DMS 273 treated with DMSO at 0.1 percent for 48 hours (cell line): ENCODE measurements around the gene RSAD1.
"Not testable (repeated sequence)": the region's sequence is repeated elsewhere in the genome, so short reads cannot be mapped to it uniquely, and the experiment has no call there.

ENCODE experiments used
- DNase-seq: peaks from one replicate; lab custom pipeline; 2025; lab: John Stamatoyannopoulos, UW

RSAD1 gene

DNA sequence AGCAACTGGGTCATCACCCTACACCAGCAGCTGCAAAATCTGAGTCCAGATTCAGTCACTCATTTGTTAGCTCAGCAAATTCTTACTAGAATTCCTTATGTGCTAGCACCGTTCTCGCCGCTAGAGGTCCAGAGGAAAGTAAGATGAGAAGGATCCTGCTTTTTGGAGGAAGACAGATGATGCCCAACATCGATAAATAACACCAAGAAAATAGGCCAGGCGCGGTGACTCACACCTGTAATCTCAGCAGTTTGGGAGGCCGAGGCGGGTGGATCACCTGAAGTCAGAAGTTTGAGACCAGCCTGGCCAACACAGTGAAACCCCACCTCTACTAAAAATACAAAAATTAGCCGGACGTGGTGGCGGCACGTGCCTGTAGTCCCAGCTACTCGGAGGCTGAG, 5.9 kb upstream of the RSAD1 start:
- not testable (repeated sequence) for DNase-seq

DNA sequence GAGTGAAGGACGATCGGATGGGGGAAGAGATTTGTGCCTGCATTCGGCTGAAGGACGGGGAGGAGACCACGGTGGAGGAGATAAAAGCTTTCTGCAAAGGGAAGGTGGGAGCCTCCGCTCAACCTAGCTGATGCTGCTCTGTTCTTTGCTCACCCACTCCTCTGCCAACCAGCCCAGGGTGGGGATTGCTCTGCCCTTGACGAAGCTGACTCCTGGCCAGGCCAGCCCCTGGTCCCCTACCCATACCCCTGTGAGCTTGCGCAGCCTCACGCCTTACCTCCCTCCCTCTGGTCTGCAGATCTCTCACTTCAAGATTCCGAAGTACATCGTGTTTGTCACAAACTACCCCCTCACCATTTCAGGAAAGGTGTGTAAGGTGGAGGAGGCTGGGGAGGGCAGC, 4.8 kb upstream of the RSAD1 start:
- DNase-seq = no peak

DNA sequence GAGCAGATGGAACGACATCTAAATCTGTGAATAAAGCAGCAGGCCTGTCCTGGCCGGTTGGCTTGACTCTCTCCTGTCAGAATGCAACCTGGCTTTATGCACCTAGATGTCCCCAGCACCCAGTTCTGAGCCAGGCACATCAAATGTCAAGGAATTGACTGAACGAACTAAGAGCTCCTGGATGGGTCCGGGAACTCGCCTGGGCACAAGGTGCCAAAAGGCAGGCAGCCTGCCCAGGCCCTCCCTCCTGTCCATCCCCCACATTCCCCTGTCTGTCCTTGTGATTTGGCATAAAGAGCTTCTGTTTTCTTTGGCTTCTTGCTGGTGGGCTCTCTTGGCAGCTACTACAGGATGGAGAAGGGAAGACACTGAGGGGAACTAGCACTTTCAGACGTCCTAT, 4.1 kb upstream of the RSAD1 start:
- DNase-seq = no peak

DNA sequence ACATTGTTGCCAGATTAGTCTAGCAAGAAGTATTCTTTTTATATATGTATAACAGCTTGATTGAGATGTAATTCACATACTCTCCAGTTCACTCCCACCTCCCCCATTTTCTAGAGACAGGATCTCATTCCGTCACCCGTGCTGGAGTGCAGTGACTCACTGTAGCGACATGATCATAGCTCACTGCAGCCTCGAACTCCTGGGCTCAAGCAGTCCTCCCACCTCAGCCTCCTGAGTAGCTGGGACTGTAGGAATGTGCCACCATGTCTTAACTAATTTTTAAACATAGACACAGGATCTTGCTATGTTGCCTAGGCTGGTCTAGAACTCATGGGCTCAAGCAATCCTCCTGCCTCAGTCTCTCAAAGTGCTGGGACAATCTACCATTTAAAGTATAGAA, 3.3 kb upstream of the RSAD1 start:
- DNase-seq = no peak

DNA sequence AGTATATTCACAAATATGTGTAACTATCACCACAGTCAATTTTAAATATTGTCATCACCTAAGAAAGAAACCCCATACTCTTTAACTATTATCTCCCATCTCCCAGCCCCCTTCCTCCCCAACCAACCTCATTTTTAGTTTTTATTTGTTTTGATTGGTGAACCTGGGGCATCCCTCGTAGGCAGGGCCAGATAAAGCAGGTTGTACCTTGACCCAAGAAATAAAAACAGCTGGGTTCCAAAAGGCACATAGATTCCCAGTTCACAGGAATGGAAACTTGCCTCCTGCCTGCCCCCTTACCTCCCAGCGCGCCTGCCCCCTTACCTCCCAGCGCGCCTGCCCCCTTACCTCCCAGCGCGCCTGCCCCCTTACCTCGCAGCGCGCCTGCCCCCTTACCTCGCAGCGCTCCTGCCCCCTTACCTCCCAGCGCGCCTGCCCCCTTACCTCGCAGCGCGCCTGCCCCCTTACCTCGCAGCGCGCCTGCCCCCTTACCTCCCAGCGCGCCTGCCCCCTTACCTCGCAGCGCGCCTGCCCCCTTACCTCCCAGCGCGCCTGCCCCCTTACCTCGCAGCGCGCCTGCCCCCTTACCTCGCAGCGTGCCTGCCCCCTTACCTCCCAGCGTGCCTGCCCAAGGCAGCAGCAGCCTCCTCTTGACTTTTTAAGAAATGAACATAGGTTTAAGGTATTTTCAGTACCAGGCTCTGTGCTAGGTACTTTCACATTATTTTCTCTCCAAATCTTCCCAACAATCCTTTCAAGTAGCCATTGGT, 2.7 kb upstream of the RSAD1 start:
- not testable (repeated sequence) for DNase-seq

DNA sequence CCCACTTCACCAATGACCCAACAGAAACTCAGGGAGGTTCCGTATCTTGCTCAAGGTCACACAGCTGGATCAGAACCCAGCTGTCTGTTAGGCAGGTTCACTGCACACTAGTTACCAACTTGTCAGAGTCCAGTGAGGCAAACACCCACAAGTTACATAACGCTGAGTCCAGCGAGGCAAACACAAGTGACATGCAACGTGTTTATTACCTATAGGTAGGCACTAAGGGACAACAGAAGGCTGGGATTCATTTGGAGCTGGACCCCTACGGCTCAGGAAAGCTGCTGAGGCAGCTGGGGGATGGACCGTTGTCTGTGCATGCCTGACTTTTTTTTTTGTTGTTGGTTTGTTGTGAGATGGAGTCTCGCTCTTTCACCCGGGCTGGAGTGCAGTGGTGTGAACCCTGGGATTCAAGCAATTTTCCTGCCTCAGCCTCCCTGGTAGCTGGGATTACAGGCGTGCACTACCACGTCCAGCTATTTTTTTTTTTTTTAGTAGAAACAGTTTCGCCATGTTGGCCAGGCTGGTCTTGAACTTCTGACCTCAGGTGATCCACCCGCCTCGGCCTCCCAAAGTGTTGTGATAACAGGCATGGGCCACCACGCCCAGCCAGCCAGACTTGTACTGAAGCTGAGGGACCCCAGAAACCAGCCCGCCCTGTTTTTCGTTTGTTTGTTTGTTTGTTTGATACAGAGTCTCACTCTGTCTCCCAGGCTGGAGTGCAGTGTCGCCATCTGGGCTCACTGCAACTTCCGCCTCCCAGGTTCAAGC, 1.9 kb upstream of the RSAD1 start:
- DNase-seq = no peak

DNA sequence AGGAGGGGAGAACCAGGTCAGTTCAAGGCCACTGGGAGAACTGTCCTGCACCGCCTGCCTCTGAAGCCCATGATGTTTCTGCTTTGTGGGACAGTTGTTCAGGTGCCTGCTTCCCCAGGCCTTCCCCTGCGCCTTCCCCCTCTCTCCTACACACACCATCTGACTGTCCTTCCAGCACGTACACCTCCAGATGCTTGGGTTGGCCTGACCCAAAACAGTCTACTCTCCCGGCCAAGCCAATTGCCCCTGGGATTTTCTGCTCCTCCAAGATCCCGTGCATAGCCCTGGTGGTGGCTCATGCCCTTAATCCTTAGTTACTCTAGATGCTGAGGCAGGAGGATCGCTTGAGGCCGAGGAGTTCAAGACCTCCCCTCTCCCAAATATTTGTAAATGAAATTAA, 684 bp upstream of the RSAD1 start:
- DNase-seq = no peak

DNA sequence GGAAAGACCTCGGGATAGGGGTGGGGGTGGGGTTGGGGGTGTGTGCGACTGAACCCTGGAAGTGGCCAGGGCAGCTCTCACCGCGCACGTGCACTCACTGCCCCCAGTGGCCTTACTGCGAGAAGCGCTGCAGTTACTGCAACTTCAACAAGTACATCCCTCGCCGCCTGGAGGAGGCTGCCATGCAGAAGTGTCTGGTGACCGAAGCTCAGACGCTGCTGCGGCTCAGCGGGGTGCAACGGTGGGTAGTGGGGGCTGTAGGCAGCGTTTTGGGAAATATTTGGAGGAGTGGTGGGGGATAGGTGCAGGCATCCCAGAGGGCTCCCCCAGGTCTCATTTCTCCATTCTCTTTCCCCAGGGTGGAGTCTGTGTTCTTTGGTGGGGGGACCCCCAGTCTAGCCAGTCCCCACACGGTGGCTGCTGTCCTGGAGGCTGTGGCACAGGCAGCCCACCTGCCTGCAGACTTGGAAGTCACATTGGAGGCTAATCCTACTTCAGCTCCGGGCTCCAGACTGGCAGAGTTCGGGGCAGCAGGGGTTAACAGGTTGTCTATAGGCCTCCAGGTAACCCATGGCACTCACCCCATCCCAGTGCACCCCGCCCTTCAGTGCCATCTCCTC, 972 bp downstream of the RSAD1 start:
- peak; percentile 48 for DNase-seq

DNA sequence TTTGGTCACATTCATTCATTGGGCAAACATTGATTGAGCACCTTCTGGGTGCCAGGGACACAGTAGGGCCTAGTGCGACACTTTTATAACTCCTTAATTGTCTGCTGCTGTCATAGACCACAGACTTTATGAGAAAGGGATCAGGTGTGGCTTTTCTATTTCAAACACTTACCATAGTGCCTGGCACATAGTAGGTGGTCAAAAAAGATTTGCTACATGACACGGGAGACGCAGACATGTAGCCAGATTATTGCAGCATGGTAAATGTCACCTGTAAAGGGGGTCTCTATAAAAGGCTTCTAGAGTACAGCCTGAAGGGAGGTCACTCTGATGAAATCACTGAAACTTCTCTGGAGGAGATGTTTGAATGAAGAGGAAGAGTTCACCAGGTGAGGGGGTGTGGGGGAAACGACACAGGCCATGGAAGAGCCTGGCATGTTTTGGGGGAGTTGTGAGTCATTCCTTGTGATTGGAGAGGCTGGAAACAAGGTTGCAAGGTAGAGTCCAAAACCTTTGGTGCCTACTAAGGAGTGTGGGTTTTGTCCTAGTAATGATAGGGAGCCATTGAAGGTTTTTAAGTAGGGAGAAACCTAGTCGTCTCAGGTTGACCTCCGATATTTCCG, 1.6 kb downstream of the RSAD1 start:
- no peak for DNase-seq

DNA sequence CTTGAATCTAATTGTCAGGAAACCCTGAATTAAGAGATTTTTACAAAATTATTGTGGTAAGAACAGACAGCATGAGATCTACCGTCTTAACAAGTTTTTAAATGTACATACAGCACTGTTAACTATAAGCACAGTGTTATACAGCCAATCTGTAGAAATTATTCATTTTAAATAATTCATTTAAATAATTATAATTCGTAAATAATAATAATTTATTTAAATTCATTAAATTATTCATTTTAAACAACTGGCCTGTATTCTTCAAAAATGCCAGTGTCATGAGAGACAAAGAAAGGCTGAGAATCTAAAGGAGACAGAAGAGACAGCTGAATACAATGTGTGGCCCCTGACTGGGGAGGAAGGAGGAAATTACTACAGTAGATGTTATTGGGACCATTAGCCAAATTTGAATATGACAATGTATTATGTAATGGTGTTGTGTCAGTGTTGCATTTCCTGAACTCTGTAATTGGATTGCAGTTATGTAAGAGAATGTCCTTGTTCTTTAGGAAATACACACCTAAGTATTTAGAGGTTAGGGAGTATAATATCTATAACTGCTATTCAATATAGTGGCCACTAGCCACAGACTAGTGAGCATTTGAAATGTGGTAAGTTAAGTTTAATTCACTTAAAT, 2.3 kb downstream of the RSAD1 start:
- no peak for DNase-seq

DNA sequence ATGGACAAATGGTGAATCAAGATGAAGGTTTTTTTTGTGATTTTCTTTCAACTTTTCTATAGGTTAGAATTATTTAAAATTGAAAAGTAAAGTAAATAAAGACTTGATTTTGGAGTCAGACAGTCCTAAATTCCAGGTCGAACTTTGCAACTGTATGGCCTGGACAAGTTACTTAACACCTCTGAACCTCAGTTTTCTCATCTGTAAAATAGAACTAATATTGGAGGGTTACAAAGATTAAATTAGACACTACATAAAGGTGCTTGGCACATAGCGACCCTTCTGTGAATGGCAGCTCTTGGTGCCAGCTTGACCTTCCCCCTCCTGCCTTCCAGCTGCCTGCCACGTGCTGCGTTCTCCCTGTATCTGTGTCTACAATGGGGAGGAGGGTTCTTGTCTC, 3.0 kb downstream of the RSAD1 start:
- DNase-seq = no peak

DNA sequence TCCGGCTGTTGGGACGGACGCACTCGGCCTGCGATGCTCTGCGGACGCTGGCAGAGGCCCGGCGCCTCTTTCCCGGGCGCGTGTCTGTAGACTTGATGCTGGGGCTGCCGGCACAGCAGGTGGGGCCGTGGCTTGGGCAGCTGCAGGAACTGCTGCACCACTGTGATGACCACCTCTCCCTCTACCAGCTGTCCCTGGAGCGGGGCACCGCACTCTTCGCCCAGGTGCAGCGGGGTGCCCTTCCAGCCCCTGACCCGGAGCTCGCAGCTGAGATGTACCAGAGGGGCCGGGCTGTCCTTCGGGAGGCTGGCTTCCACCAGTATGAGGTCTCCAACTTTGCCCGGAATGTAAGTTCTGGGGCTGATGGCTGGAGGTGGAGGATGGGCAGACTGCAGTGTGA, 3.5 kb downstream of the RSAD1 start:
- DNase-seq = no peak

DNA sequence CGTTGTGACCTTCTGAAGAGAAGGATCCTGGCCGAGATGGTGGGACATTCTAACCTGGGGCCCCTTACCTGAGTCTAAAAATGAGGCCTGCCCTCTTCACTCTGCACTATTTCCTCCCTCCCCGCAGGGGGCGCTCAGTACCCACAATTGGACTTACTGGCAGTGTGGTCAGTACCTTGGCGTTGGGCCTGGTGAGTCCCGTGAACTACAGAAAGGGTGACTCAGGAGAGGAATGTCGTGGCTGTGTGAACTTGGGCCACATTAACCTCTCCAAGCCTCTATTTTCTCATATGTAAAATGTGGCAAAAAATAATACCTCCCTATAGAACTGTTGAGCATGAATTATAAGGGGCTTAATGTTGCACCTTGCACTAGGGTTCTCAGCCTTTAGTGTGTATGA, 3.9 kb downstream of the RSAD1 start:
- peak; percentile 46 for DNase-seq

DNA sequence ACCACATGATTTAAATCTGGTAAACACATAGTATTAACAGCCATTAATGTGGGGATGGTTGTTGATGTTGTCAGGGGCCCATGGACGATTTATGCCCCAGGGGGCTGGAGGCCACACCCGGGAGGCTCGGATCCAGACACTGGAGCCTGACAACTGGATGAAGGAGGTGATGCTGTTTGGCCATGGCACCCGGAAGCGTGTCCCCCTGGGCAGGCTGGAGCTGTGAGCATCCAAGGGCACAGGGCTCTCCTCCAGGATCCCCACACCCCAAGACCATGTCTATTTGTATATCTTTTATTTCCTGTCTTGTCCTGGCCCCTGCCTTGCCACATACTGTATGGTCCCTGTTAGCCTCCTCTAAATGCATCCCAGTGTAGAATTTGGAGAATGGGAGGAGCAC, 4.6 kb downstream of the RSAD1 start:
- DNase-seq = no peak

DNA sequence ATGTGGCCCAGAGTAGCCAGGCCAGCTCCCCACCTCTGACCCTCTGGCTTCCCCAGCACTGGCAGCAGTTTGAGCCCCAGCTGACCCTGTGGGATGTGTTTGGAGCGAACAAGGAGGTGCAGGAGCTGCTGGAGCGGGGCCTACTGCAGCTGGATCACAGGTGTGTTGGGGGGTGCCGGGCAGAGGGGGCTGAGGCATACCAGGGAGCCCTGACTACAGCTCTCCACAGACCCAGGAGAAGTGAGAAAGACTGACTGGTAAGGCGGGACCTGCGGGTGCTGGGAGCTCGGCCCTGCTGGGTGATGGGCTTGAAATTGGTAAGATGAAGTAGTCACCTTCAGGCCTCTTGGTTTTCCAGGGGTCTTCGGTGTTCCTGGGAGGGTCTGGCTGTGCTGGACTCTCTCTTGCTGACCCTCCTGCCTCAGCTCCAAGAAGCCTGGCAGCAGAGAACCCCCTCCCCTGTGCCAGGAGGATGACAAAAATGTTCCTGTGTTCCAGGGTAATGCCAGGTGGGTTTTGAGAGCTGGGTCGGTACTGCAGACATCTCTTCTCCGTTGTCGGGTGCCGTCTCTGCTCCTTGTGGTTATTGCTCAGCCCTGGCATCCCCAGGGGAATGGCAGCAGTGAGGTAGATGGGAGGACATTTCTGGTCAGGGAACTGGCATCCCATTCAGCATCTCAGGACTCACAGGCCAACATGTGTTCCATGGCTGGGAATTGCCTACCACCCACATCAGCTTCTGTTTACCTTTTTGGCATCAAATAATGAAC, 5.9 kb downstream of the RSAD1 start:
- DNase-seq = no peak

DNA sequence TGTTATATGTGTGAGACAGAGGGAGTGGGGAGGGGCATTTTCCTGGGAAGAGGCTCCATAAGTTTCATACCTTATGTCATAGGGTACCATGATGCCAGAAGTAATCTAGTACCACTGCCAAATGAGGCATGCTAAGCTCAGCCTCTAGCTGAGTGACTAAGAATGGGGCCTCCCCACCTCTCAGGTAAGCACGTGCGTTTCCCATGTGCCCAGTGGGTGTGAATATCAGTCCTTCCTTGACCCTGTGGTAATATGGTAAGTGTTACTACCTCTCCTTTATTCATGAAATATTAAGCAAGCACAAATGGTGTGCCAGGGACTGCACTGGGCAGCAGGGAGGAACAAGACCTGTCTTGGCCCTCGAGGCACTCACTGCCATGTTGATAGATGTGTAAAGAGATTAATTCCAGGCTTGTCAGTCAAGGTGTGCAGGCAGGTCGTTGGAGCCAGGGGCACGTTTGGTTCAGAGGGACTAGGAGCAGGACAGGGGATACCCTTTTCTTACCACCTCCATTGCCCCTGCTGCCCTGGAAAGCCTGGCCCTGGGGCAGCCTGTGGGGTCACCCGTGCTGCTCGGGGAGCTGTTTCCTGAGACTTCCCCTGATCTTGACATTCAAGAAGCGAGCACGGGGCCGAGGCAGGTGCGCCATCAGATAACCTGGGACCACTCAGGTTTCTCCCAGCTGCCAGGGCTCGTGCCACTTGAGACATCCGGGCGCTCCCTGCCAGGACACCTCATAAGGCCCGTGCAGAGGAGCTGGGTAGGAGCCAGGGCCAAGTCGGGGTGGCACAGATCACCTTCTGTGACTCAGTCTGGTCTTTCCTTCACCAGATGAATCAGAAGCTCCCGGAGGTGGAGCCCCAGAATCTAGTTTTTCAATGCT, 8.8 kb downstream of the RSAD1 start:
- no peak for DNase-seq

DNA sequence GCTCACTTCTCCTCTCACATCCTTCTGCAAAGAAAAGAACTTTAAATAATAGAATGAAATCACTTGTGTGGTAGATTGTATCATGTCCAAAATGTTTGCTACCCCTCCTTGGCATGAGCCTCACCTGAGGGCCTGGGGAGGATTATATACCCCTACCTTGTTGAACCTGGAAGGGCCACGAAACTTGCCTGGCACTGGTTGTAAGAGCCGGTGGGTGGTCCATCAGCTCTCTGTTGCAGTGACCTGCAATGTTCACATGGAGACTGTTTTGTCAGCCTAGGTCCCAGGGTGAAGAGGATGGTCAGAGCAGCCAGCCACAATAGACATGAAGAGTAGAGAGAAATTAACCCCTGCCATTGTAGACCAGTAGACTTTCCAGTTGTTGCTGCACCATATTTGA, 10.2 kb downstream of the RSAD1 start:
- no peak for DNase-seq

DNA sequence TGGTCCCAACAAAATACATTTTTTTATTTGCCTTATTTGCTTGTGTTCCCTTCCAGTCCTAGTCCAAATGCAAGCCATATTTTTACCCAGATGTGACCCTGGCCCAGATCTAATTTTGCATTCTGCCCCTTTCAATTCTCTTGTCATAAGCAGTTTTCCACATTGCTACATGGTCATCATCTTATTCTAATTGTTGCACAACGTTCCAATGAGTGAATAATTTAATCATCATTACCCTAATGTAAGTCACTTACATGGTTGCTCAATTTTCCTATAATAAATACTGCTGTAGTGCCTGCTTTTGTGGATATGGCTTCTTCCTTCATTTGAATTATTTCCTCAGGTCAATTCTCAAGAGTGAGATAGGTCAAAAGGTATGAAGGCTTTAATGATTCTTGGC, 12.8 kb downstream of the RSAD1 start:
- DNase-seq = no peak

DNA sequence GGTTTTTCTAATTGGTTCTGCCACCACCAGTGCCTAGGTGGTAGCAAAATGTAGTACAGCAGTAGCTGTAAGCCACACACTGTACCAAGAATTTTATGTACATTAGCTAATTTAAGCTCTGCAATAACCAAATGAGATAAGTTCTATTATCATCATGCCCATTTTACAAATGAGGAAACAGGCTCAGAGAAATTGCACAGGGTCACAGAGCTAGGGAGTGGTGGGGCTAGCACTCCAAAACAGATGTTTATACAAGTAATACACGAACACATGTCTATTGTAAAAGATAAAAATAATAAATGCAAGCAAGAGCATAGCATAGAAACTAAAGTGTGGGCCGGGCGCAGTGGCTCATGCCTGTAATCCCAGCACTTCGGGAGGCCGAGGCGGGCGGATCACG, 13.6 kb downstream of the RSAD1 start:
- no peak for DNase-seq

DNA sequence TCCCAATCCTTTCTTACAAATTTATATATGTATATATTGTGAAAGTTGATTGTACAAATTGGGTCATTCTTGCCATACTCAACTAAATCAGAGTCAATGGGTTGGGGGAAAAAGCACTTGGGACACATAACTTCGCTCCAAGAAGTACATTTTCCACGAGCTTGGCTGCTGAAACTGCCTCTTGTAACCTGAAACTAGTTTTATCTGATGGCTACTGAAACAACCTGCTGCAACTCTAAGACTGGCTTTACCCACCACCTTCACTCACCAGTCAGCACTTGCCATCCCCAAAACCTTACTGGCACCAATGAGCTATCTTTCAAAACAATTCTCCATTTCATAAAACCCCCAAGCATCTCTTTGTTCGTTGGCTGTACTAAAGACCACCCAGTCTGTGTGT, 15.1 kb downstream of the RSAD1 start:
- no peak for DNase-seq
